GM23248 (cell line): ENCODE data around the gene PTPRZ1. TPM values are rescaled to one million over a fixed set of nuclear protein-coding genes. Genes with fewer than 3 reads are reported as not detected.

Experiments used
- DNase-seq: peaks from one replicate; pipeline ENCODE4 v3.0.0-alpha.2; 2015
- H2AFZ ChIP-seq: fragments of 200-600 bp; sonication (generic); 2 replicates; pipeline ENCODE4 v1.6.1; 2016; ENCODE audit warnings: antibody characterized with exemption
- H3F3A ChIP-seq: fragments of 200-600 bp; sonication (generic); 2 replicates; pipeline ENCODE4 v1.6.1; 2016; ENCODE audit warnings: mild to moderate bottlenecking, antibody characterized with exemption, mixed run types; ENCODE audit not compliant: insufficient read depth
- H3K27ac ChIP-seq: fragments of 200-600 bp; sonication (generic); 2 replicates; pipeline ENCODE4 v1.5.1; 2016; ENCODE audit warnings: mild to moderate bottlenecking
- H3K27me3 ChIP-seq: fragments of 200-600 bp; sonication (generic); replicated peaks from 2 replicates; pipeline ENCODE4 v1.6.1; 2016; ENCODE audit warnings: mild to moderate bottlenecking; ENCODE audit not compliant: insufficient read depth
- H3K36me3 ChIP-seq: fragments of 200-600 bp; sonication (generic); 2 replicates; pipeline ENCODE4 v1.6.1; 2016; ENCODE audit warnings: low read depth, mild to moderate bottlenecking
- H3K4me1 ChIP-seq: fragments of 200-600 bp; sonication (generic); 2 replicates; pipeline ENCODE4 v1.6.1; 2016; ENCODE audit warnings: mild to moderate bottlenecking; ENCODE audit not compliant: insufficient read depth
- H3K4me2 ChIP-seq: fragments of 200-600 bp; sonication (generic); one replicate; pipeline ENCODE4 v1.6.1; 2016; ENCODE audit warnings: mild to moderate bottlenecking; ENCODE audit not compliant: unreplicated experiment
- H3K4me3 ChIP-seq: fragments of 200-600 bp; sonication (generic); 2 replicates; pipeline ENCODE4 v1.5.1; 2016; ENCODE audit warnings: mild to moderate bottlenecking
- H3K79me2 ChIP-seq: fragments of 200-600 bp; sonication (generic); 2 replicates; pipeline ENCODE4 v1.6.1; 2016; ENCODE audit warnings: mild to moderate bottlenecking; ENCODE audit not compliant: insufficient read depth
- H3K9ac ChIP-seq: fragments of 200-600 bp; sonication (generic); 2 replicates; pipeline ENCODE4 v1.6.1; 2016; ENCODE audit warnings: mild to moderate bottlenecking
- H3K9me2 ChIP-seq: fragments of 200-600 bp; sonication (generic); 2 replicates; pipeline ENCODE4 v1.6.1; 2016; ENCODE audit warnings: mixed run types, mild to moderate bottlenecking, moderate library complexity; ENCODE audit not compliant: insufficient read depth
- H3K9me3 ChIP-seq: fragments of 200-600 bp; sonication (generic); one replicate; pipeline ENCODE4 v1.6.1; 2017; ENCODE audit warnings: low read depth
- H4K20me1 ChIP-seq: fragments of 200-600 bp; sonication (generic); 2 replicates; pipeline ENCODE4 v1.6.0; 2016; ENCODE audit not compliant: insufficient read depth
- EZH2 ChIP-seq: fragments of 200-600 bp; sonication (generic); IDR thresholded peaks from 2 replicates; pipeline ENCODE4 v1.6.1; 2018; ENCODE audit warnings: antibody characterized with exemption, mild to moderate bottlenecking; ENCODE audit not compliant: insufficient read depth, poor library complexity, severe bottlenecking
- EZH2phosphoT487 ChIP-seq: fragments of 200-600 bp; sonication (generic); IDR thresholded peaks from 2 replicates; pipeline ENCODE4 v1.6.1; 2018; ENCODE audit warnings: antibody characterized with exemption, moderate library complexity, mild to moderate bottlenecking, low read depth; ENCODE audit not compliant: insufficient read depth
- WGBS, 2 experiments: methylation state at CpG; one replicate each; pipeline ENCODE4 v1.1.6; 2015 to 2017; ENCODE audit warnings: low lambda C conversion rate in 2 of 2, low coverage in 1 of 2; ENCODE audit errors: missing lambda C conversion rate in 2 of 2; 5-methylcytosine and 5-hydroxymethylcytosine counted together
- in situ Hi-C: fragments of 300-500 bp; cut with MboI; formaldehyde crosslinking; loops from 2 replicates; pipeline ENCODE4 v1.15.0; 2020
- polyA plus RNA-seq: library from polyadenylated mRNA; unstranded; fragments of >200 nt; fragmentation: Nextera tagmentation; extraction: Ambion mirVana; gene quantifications from 2 replicates; pipeline ENCODE4 v1.2.1, GENCODE V29; 2016
- total RNA-seq: library from RNA; depleted of rRNA; stranded (reverse); fragments of >200 nt; shearing (Covaris generic); gene quantifications from 2 replicates; pipeline ENCODE4 v1.2.3, GENCODE V29; 2014

PTPRZ1 gene
- total and polyA plus RNA-seq, 2 experiments from 2014 or later, result not detected

DNA sequence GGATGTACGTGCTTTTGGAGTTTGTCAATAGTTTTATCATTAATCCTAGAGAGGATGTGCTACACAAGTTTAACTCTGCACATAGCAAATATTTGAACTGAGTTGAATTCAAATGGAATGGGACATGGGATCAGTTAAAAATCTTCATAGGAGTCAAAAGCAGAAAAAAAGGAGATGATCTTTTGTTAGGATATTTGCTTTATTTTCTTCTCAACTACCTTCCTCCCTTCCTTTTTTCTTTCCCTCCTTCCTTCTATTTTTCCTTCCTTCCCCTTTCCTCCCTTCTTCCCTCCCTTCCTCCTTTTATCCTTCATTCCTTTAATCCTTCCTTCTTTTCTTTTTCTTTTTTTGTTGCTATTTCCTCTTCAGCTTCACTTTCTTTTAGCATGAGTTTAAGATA lies 6.6 kb downstream of the PTPRZ1 start:
- Histone ChIP-seq H3K36me3 (no peaks in the 10 kb centered on the region), H3K4me3 (no peak overlapping the region), H2AFZ (no peak overlapping the region), H3K4me2 (no peak overlapping the region), H3K79me2 (no peaks in the 10 kb centered on the region), H3K27me3 (peaks cover 13% of the 10 kb centered on the region), H3K9ac (no peak overlapping the region), H3K9me2 (no peaks in the 10 kb centered on the region), H3K9me3 (no peaks in the 10 kb centered on the region), H4K20me1 (no peaks in the 10 kb centered on the region), H3K4me1 (no peaks in the 10 kb centered on the region), H3F3A (no peaks in the 10 kb centered on the region), H3K27ac (no peak overlapping the region)
- in situ Hi-C loops, result no loop called here
- TF ChIP-seq EZH2 (no peak), EZH2phosphoT487 (no peak)
- WGBS, 2 experiments, result 50 to 58% methylated on average over 1 of the region's 1 CpG
- no peak for DNase-seq

DNA sequence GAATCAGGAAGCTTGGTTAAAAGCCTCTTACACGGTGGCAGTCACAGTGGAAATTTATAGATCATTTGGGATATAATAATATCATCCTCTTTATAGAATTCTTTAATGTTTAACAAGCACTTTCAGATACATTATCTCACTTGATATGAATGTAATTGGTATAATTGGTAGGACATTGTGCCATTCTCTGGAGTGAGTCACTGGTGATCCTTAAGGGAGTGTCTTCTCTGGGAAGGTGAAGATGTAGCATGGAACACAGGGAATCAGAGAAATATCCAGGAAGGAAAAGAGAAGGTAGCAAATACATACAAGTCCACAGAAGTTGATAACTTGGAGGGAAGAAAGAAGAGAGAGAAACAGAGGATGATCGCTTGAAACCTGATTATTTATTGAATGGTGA lies 9.8 kb downstream of the PTPRZ1 start:
- no peaks in the 10 kb centered on the region for H4K20me1 ChIP-seq
- H2AFZ ChIP-seq, result no peak overlapping the region
- no peak overlapping the region for H3K9ac ChIP-seq
- H3K79me2 ChIP-seq, result no peaks in the 10 kb centered on the region
- H3K9me3 ChIP-seq, result no peaks in the 10 kb centered on the region
- H3F3A ChIP-seq, result no peaks in the 10 kb centered on the region
- 54 to 55% methylated on average over 2 of the region's 2 CpGs for WGBS, 2 experiments
- no peak overlapping the region for H3K4me3 ChIP-seq
- no peaks in the 10 kb centered on the region for H3K9me2 ChIP-seq
- no peak overlapping the region for H3K27ac ChIP-seq
- H3K36me3 ChIP-seq, result no peaks in the 10 kb centered on the region
- in situ Hi-C loops, result no loop called here
- no peaks in the 10 kb centered on the region for H3K4me1 ChIP-seq
- no peak overlapping the region for H3K4me2 ChIP-seq
- H3K27me3 ChIP-seq, result no peaks in the 10 kb centered on the region; the same call in 1 of the 2 replicates
- TF ChIP-seq EZH2 (no peak), EZH2phosphoT487 (no peak)
- no peak for DNase-seq

DNA sequence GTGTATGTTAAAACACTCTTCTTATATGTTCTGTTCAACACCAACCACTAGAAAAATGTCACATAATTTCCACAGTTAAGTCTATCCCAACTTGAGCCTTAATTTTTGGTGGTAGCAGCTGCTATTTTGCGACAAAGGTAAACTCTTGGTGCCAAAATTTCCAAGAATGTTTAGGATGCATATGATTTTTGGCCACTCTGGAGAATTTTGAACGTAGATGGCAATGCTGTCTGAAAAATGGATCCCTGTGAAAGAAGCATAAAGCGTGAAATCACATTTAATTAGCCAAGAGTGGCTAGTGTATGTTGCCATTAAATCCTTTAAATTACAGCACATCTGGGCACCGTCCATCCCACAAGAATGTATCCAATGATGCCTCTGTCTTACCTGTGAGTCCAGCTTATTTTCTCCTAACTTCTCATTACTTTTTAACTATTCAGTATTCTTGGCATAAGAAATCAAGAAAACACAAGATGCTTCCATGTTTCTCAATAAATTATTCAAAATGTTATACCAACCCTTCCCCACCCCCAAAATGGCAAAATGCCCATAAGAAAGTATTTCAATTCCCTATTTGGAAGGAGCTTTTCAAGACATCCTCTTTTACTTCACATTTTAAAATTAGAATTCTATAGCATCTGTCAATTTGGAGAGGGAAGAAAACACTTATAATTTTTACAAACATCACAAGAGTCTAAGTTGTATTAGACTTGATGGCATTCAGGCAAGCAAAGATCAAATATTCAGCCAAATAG lies 12.4 kb downstream of the PTPRZ1 start:
- WGBS, 2 experiments, result 37 to 45% methylated on average over 4 of the region's 4 CpGs

DNA sequence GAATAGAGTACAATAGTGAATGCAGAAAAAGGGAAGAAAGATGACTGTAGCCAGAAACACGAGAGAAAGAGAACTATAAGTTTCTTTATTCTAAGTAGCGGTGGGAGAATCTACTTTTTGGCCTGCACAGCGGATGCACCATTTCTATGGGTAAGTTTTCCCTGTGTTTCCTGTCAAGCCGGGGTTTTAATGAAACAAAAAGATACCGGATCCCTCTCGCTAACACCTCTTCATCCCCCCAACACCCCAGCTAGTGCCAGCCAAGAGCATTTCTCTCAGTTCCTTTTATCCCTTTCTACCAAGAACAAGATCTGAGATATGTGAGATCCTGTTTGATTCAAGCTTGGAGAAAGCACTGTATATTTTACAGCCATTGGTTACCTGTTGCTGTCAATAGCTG lies 14.7 kb downstream of the PTPRZ1 start:
- Histone ChIP-seq H3K9me2 (no peaks in the 10 kb centered on the region), H3K4me2 (no peak overlapping the region), H2AFZ (no peak overlapping the region), H3K36me3 (no peaks in the 10 kb centered on the region), H3F3A (no peaks in the 10 kb centered on the region), H4K20me1 (no peaks in the 10 kb centered on the region), H3K4me3 (no peak overlapping the region), H3K79me2 (no peaks in the 10 kb centered on the region), H3K27ac (no peak overlapping the region), H3K9me3 (no peaks in the 10 kb centered on the region), H3K27me3 (no peaks in the 10 kb centered on the region), H3K9ac (no peak overlapping the region), H3K4me1 (no peaks in the 10 kb centered on the region)
- TF ChIP-seq EZH2 (no peak), EZH2phosphoT487 (no peak)
- DNase-seq, result no peak
- 65 to 69% methylated on average over 6 of the region's 6 CpGs for WGBS, 2 experiments
- in situ Hi-C loops, result no loop called here

More for the DNA sequence above, 12.4 kb downstream of the PTPRZ1 start:
- no peaks in the 10 kb centered on the region for H3K36me3 ChIP-seq
- TF ChIP-seq EZH2 (no peak), EZH2phosphoT487 (no peak)
- H3K9ac ChIP-seq, result no peak overlapping the region
- H3K79me2 ChIP-seq, result no peaks in the 10 kb centered on the region
- H4K20me1 ChIP-seq, result no peaks in the 10 kb centered on the region
- no peak overlapping the region for H2AFZ ChIP-seq
- H3K4me1 ChIP-seq, result no peaks in the 10 kb centered on the region
- in situ Hi-C loops, result no loop called here
- no peaks in the 10 kb centered on the region for H3K9me2 ChIP-seq
- no peak overlapping the region for H3K4me2 ChIP-seq
- H3F3A ChIP-seq, result no peaks in the 10 kb centered on the region
- DNase-seq, result no peak
- H3K9me3 ChIP-seq, result no peaks in the 10 kb centered on the region
- no peaks in the 10 kb centered on the region for H3K27me3 ChIP-seq
- no peak overlapping the region for H3K27ac ChIP-seq
- no peak overlapping the region for H3K4me3 ChIP-seq
